Peyer's patch (tissue), 4 donors: ENCODE measurements around the gene YTHDC1. TPM values are rescaled to one million over a fixed set of nuclear protein-coding genes. Genes with fewer than 3 reads are reported as not detected.

Experiments used
- DNase-seq, 3 donors: peaks; one replicate each; pipeline ENCODE4 v3.0.0-alpha.2; 2017 to 2019
- H3K27ac ChIP-seq, 4 donors: fragments of 200-600 bp; sonication (generic); one replicate each; pipeline ENCODE4 v1.5.1; 2016 to 2019
- H3K27me3 ChIP-seq, 2 donors: fragments of 200-600 bp; sonication (generic); one replicate each; pipeline ENCODE4 v1.5.1; 2019
- H3K36me3 ChIP-seq, 3 donors: fragments of 200-600 bp; sonication (generic); one replicate each; pipeline ENCODE4 v1.5.1; 2016 to 2019
- H3K4me1 ChIP-seq, 4 donors: fragments of 200-600 bp; sonication (generic); one replicate each; pipeline ENCODE4 v1.5.1; 2016 to 2019
- H3K4me3 ChIP-seq, 4 donors: fragments of 200-600 bp; sonication (generic); 1 replicate in 3 of 4; 2 replicates in 1 of 4; pipeline ENCODE4 v1.5.1; 2016 to 2019; ENCODE audit warnings: mild to moderate bottlenecking in 1 of 4
- H3K9me3 ChIP-seq, 4 donors: fragments of 200-600 bp; sonication (generic); one replicate each; pipeline ENCODE4 v1.5.1; 2016 to 2019; ENCODE audit warnings: mild to moderate bottlenecking in 1 of 4
- POLR2A ChIP-seq, 2 donors: fragments of 450-650 bp; IDR thresholded peaks; one replicate each; pipeline ENCODE4 v1.5.1; 2017; ENCODE audit warnings: antibody characterized with exemption in 2 of 2, mild to moderate bottlenecking in 2 of 2, moderate library complexity in 2 of 2
- total RNA-seq, 4 donors: library from RNA; depleted of rRNA; stranded (reverse); fragments of >200 nt; gene quantifications; one replicate each; pipeline ENCODE4 v1.1.0, GENCODE V29; 2016
- TF ChIP-seq, protein P1 (sequence below), 6 experiments: fragments of 450-650 bp in 4 of 6; fragments of 200-600 bp in 2 of 6; sonication (generic) in 1 of 6; IDR thresholded peaks; one replicate each; pipeline ENCODE4 v1.5.1; 2017 to 2019; ENCODE audit warnings: antibody characterized with exemption in 6 of 6, mild to moderate bottlenecking in 3 of 6, moderate library complexity in 1 of 6

YTHDC1 gene
- total RNA-seq, 4 donors from 2014 or later = 65.0 to 137 (median 83.3) TPM

DNA sequence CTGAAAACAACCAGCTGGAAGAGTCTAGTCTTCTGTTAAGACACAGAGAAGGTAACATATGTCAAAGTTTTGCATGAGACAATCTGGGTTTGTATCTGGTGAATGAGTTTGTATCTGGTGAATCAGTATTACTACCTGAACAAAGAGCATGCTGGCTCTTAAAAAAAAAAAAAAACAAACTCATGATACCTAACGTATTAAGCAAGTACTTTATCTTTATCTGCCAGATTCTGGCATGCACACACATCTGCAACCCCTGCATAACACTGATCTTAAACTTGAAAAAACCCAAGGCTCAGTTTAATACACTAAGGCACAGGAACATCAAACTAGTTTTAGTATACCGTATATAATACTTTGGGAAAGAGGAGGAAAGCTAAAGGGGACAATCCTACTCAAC, 5.8 kb downstream of the YTHDC1 start:
- no peak for DNase-seq
- H3K36me3 ChIP-seq = no peaks in the 10 kb centered on the region
- no peaks in the 10 kb centered on the region for H3K9me3 ChIP-seq
- H3K27me3 ChIP-seq = no peaks in the 10 kb centered on the region
- H3K4me3 ChIP-seq = no peak overlapping the region
- peaks cover 0 to 81% (median 15%) of the 10 kb centered on the region in 4 donors for H3K4me1 ChIP-seq
- TF ChIP-seq POLR2A (IDR thresholded peaks at IDR 0.05) = no peak
- TF ChIP-seq, protein P1, sequence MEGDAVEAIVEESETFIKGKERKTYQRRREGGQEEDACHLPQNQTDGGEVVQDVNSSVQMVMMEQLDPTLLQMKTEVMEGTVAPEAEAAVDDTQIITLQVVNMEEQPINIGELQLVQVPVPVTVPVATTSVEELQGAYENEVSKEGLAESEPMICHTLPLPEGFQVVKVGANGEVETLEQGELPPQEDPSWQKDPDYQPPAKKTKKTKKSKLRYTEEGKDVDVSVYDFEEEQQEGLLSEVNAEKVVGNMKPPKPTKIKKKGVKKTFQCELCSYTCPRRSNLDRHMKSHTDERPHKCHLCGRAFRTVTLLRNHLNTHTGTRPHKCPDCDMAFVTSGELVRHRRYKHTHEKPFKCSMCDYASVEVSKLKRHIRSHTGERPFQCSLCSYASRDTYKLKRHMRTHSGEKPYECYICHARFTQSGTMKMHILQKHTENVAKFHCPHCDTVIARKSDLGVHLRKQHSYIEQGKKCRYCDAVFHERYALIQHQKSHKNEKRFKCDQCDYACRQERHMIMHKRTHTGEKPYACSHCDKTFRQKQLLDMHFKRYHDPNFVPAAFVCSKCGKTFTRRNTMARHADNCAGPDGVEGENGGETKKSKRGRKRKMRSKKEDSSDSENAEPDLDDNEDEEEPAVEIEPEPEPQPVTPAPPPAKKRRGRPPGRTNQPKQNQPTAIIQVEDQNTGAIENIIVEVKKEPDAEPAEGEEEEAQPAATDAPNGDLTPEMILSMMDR (IDR thresholded peaks at IDR 0.05) = no peak
- no peak overlapping the region for H3K27ac ChIP-seq

DNA sequence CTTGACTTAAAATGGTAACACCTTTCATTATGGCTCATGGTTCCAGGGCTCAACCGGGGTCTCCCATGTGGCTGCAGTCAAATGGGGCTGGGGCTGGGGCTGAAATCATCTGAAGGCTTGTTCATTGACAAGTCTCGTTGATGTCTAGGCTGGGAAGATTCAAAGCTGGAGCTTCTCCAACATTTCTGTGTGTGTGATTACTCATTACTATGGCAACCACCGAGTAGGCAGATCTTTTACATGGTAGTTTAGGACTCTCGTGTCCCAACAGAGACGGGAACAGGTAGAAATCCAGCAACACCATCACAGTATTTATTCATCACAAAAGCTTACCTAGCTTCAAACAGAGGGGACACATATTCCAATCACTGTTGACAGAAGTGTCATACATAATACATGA, 7.8 kb downstream of the YTHDC1 start:
- no peak for DNase-seq
- TF ChIP-seq, protein P1 (IDR thresholded peaks at IDR 0.05) = no peak
- no peak for TF ChIP-seq POLR2A (IDR thresholded peaks at IDR 0.05)
- Histone ChIP-seq H3K27me3 (no peaks in the 10 kb centered on the region), H3K4me3 (no peak overlapping the region), H3K27ac (no peak overlapping the region), H3K4me1 (peaks cover 0 to 69% (median 12%) of the 10 kb centered on the region in 4 donors), H3K9me3 (no peaks in the 10 kb centered on the region), H3K36me3 (peaks cover 0 to 9% (median 0%) of the 10 kb centered on the region in 3 donors)

DNA sequence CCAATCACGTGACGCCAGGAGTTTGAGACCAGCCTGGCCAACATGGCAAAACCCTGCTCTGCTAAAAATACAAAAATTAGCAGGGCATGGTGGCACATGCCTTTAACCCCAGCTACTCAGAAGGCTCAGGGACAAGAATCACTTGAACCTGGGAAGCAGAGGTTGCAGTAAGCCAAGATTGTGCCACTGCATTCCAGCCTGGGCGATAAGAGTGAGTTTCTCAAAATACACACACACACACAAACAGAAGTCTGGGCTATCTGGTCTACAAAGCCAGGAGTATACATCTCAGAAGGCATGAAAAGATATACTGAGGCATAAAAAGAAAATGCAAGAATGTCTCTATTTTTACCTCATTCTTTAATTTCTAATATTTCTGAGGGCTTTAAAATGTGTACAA, 11.3 kb downstream of the YTHDC1 start:
- Histone ChIP-seq H3K4me3 (no peak overlapping the region), H3K9me3 (no peaks in the 10 kb centered on the region), H3K36me3 (peaks cover 0 to 41% (median 0%) of the 10 kb centered on the region in 3 donors), H3K4me1 (peaks cover 0 to 35% (median 6%) of the 10 kb centered on the region in 4 donors), H3K27me3 (no peaks in the 10 kb centered on the region), H3K27ac (no peak overlapping the region)
- DNase-seq = no peak
- TF ChIP-seq, protein P1 (IDR thresholded peaks at IDR 0.05) = no peak
- TF ChIP-seq POLR2A (IDR thresholded peaks at IDR 0.05) = no peak

DNA sequence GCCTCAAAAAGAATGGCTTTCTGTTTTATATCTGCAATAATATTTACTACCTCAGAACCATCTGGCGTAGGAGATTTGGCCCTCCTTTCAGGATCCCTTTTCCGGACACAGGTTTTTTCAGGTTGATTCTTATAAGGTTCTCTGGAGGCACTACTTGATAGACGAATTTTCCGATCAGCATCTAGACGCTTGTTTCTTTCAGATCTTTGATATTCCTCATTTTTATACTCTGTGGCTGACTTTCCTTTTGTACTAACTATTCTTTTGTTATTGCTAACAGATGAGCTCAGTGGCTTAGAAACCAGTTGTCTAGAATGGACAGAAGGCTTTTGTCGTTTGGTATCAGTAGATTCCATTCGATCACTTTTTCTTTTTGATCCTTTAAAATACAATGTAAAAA, 12.4 kb downstream of the YTHDC1 start:
- no peak for TF ChIP-seq POLR2A (IDR thresholded peaks at IDR 0.05)
- TF ChIP-seq, protein P1 (IDR thresholded peaks at IDR 0.05) = no peak
- Histone ChIP-seq H3K4me3 (no peak overlapping the region), H3K4me1 (peaks cover 0 to 28% (median 6%) of the 10 kb centered on the region in 4 donors), H3K27me3 (no peaks in the 10 kb centered on the region), H3K36me3 (peaks cover 0 to 51% (median 0%) of the 10 kb centered on the region in 3 donors), H3K27ac (no peak overlapping the region), H3K9me3 (no peaks in the 10 kb centered on the region)
- no peak for DNase-seq

DNA sequence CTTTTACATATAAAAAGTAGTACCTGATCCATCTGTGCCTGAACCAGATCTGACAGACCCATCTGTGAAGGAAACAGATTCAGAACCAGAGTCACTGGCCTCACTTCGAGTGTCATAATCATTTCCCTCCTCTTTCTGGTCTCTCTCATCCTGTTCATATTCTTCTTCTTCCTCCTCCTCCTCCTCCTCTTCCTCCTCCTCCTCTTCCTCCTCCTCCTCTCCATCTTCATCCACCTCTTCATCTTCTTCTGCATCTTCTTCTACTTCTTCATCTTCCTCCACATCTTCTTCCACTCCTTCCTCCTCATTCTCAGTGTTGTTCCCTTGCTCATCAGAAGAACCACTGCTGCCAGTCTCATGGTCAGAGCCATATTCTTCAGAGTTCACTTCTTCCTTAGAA, 12.9 kb downstream of the YTHDC1 start:
- no peak for DNase-seq
- Histone ChIP-seq H3K36me3 (peaks cover 0 to 56% (median 0%) of the 10 kb centered on the region in 3 donors), H3K4me3 (no peak overlapping the region), H3K27me3 (no peaks in the 10 kb centered on the region), H3K9me3 (no peaks in the 10 kb centered on the region), H3K4me1 (peaks cover 0 to 23% (median 4%) of the 10 kb centered on the region in 4 donors), H3K27ac (no peak overlapping the region)
- no peak for TF ChIP-seq POLR2A (IDR thresholded peaks at IDR 0.05)
- TF ChIP-seq, protein P1 (IDR thresholded peaks at IDR 0.05) = no peak

DNA sequence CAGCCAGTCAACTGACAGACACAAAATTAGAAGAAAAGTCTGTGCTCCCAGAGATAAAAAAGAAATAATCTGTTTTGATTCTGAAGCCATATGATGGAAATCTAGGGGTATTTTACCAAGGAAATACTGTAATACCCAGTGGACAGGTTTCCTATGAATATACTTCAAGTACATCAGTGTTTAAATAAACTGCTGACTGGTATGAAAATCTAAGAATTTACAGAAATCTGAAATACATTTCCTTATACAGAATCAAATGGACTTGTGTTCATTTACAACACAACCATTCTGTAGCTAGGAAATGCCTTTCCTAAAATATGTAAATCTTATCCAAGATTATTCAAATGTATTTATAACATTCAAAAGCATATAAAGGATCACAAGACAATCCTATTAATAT, 13.4 kb downstream of the YTHDC1 start:
- no peak overlapping the region for H3K4me3 ChIP-seq
- no peak overlapping the region for H3K27ac ChIP-seq
- no peak for TF ChIP-seq POLR2A (IDR thresholded peaks at IDR 0.05)
- TF ChIP-seq, protein P1 (IDR thresholded peaks at IDR 0.05) = no peak
- no peaks in the 10 kb centered on the region for H3K9me3 ChIP-seq
- peaks cover 0 to 18% (median 3%) of the 10 kb centered on the region in 4 donors for H3K4me1 ChIP-seq
- no peak for DNase-seq
- no peaks in the 10 kb centered on the region for H3K27me3 ChIP-seq
- H3K36me3 ChIP-seq = peaks cover 0 to 61% (median 0%) of the 10 kb centered on the region in 3 donors
